HG03175 (cell line): ENCODE measurements around the gene SEMA3D.

ENCODE experiments used
- ATAC-seq: cut with Tn5 transposase; IDR thresholded peaks from one replicate; pipeline ENCODE4 v1.9.1; 2021; ENCODE audit warnings: mild to moderate bottlenecking, moderate library complexity; ENCODE audit not compliant: unreplicated experiment

Gene SEMA3D

DNA sequence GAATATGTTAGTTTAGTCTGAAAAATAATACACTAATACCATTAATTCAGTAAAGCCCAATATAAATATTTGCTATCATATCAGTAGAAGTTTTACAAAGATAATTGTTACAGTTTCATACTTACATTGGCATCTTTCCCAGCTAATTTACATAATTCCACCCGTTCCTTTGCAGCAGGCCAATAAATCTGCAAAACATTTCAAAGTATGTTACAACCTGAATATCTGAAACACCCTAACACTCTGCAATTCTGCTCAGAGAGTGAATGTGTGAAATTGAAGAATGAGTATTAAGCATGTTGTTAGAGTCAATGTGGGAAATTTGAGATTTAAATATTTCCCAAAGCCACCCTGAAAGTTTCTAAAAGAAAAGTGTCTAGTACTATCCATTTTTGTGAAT lies 105.5 kb downstream of the SEMA3D start:
- ATAC-seq = no peak

- ATAC-seq = no peak
These were observed 107.4 kb downstream of the SEMA3D start for GRCh38 chr7:85079434-85079833.

DNA sequence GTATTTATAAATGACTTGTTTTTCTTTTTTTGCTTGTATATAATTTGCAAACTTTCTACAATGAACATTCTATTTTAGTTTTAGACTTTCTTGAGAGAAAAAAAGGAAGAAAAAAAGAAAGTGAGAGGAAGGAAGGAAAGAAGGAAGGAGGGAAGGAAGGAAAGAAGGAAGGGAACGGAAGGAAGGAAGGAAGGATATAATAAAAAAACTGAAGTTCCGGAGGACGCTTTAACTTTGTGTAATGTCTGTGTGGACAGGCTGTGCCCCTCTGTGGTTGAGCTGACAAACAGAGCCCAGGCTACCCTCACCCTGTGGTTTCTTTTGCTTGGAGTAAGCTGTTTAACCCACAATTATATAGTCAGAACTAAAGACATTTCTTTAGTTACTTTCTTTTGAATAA lies 108.7 kb downstream of the SEMA3D start:
- ATAC-seq = no peak

DNA sequence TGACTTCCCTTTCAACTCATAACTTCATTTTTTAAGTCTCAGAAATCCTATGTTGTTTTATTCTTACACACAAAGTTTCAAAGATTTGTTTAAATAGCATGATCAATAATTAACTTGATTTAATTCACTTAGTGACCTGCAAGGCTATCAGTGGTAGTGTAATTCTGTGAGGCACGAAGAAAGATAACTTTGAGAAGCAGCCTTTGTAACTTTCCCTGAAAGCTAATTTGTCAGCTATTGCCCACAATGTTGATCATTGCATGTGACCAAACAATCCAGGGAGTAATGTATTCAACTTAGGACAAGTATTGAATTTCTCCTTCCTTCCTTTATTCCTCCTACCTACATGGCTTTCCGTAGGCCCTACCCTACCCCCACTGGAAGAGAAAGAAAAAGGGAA lies 111.0 kb downstream of the SEMA3D start:
- no peak for ATAC-seq

DNA sequence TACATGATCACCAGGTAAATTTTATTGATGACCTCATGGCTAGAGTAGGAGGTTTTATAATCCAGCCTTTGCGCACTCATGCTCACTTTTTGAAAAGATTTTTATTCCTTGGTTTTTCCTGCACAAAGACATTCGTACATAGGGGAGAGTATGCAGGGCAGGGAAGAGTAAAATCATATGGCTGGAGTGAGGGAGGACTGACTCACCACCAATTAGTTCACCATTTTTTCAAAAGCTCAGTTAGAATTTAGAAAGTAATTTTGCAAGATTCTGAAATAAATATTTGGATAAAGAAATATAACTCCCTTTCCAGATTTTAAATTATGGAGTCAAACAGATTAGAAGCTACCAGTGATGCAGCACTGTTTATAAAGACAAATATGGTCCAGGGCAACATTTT lies 111.9 kb downstream of the SEMA3D start:
- ATAC-seq = no peak

- no peak for ATAC-seq
These were observed 112.8 kb downstream of the SEMA3D start for GRCh38 chr7:85074016-85074415.

- no peak for ATAC-seq
These were observed 115.8 kb downstream of the SEMA3D start for GRCh38 chr7:85070967-85071628.

- ATAC-seq = no peak
These were observed 118.1 kb downstream of the SEMA3D start for GRCh38 chr7:85068799-85069198.

DNA sequence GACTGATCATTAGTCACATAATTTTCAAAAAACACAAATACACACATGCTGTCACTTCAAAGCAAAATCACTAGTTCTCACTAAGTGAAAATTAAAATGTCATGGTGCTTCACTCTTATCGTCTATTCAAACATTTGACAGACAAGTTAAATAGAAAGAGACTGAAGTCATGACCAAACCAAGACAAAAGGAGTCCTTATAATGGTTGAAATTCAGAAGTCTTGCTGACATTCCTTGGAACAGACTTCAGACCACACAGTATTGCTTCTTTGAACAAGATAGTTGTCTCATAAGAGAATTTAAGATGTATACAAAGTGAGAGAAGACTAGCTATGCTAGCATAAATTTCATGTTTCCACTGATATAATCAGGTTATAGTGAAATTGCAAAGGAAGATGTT lies 119.5 kb downstream of the SEMA3D start:
- no peak for ATAC-seq

DNA sequence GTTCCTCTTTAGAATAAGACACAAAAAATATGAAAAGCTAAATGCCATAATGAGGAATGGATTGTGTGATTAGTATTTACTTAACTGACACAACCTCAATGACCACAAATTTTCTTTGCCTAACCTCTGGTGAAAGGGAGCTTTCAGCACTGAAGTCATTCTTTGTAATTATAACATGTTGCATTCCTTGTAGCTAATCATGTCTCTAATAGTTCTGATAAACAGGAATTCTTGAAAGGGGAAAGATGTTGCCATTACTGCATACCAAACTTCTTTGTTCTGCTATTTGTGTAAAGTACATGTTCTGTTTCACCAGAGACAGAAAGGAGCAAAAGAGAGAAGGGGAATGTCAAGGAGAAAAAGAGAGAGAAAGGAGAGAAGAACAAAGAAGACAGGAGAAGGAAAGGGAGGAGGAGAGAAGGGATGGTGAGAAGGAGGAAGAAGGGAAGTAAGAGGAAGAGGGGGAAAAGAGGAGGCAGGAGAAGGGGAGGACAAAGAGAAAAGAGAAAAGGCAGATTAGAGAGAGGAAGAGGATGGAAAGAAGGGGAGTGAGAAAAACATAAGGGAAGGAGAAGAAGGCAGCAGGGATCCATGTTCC lies 120.9 kb downstream of the SEMA3D start:
- no peak for ATAC-seq

DNA sequence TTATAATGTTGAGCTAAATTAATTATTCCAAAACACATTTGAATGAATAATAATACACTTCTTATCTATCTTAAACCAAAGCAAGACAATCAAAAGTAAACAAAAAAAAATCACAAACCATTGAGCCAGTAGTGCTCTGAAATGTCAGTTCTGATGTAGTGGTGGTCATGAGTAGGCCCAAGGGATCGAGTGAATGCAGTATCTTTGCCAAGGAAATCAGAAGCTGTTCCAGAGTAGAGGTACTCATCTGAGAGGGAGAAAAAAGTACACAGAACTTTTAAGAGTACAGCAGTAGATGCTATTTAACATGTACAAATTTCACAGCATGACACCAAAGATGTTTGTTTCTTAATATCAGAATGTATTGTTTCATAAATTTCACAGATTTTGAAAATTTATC lies 121.5 kb downstream of the SEMA3D start:
- ATAC-seq = no peak

GRCh38 chr7:85062651-85063050 lies 124.2 kb downstream of the SEMA3D start:
- no peak for ATAC-seq

GRCh38 chr7:85061456-85061855 lies 125.4 kb downstream of the SEMA3D start:
- no peak for ATAC-seq

GRCh38 chr7:85060696-85061095 lies 126.2 kb downstream of the SEMA3D start:
- no peak for ATAC-seq

DNA sequence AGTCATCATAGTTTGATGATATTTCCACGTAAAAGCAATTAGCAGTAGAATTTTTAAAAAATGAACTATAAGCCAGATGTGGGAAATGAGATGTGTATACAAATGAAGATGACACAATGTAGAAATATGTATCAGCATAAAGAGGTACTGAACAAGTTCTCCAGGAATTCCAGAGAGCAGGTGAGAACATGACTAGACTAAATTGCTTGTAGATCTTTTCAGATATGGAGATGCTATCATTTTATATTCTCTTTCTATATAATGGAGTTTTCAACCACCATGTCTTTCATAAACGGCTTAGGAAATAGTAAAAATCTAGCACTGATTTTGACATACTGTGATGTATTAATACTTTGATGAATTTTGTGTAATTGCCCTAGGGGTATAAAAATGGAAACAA lies 130.9 kb downstream of the SEMA3D start:
- no peak for ATAC-seq

- ATAC-seq = no peak
These were observed 131.7 kb downstream of the SEMA3D start for GRCh38 chr7:85055196-85055595.

DNA sequence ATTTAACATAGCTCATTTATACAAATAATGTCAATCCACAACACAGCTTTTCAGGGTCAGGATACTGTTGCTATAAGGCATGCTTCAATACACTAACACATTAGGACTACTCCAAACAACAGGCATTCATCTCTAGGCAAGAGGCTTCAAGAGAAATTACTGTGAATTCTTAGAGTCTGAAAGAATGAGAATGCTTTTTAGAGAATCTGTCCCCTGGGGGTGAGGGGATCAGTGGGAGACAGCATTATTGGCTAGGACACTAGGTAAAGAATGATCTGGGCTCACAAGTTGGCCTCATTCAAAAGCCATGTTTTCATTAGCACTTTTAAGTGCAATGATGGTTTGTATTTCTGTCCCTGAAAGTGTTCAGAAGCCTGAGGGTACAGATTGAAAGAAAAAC lies 132.6 kb downstream of the SEMA3D start:
- ATAC-seq = no peak

DNA sequence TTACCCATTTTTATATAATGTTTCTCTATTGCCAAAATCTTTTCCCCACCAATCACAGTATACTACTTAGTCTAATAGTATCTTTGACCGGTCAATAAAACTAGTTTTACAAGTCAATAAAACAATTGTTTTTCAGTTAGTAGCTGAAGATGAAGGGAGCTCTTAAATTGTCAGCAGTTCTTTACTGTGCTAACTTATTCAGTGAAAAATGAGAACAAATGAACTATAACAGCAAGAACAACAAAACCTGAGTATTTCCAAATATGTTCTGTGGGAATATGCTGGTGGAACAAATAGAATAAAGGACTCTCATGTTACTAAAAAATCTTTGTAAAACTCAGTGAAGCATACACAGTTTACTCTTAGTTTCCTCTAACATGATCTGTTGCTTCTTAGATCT lies 134.0 kb downstream of the SEMA3D start:
- no peak for ATAC-seq

- ATAC-seq = no peak
These were observed 134.7 kb downstream of the SEMA3D start for GRCh38 chr7:85052056-85052737.

DNA sequence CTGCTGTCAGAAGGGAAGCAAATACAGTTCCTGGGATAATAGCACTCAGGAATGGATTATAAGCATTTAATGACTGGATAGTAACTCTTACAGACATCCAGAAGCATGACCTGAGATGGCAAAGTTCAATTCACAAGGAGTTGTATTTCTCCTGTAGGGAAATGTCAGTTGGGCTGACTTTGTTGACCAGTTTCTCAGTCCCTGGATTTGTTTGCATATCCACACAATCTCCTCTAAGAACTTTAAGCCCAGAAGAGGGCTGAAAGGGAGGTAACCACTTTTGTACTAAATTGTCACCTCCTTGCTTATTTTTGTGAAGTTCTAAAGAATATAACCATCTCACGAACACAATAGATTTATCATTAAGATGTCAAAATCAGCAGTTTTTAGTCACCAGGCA lies 140.3 kb downstream of the SEMA3D start:
- no peak for ATAC-seq

GRCh38 chr7:85041605-85042216 lies 145.1 kb downstream of the SEMA3D start:
- no peak for ATAC-seq
